ENCODE measurements around the gene NRG3. TPM values are rescaled to one million over a fixed set of nuclear protein-coding genes. Genes with fewer than 3 reads are reported as not detected.

The NRG3 gene
- total RNA-seq, 4 donors from 2014 or later: 0.32 to 1.4 TPM; not detected in 2

DNA sequence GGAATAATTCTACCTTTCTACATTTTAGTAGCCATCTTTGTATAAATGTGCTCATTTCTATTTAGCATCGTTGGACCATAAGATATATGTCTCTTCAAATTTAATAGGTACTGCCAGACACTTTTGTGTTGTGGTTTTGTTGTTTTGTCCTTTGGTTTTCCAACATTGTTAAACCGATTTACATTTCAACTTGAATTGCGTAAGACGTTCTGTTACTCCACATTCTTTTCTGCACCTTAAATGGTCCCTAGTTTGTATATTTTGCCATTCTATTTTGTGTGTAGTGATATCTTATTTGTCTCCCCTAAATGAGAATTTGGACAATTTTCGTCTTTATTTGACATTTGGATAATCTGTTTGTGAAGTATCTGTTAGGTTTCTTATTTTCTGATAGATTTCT lies 1015.6 kb downstream of the NRG3 start:
- no peaks in the 10 kb centered on the region for H3K36me3 ChIP-seq
- no peaks in the 10 kb centered on the region for H3K27me3 ChIP-seq
- WGBS, 2 donors (ENCODE audit: low coverage in 1 of 2): 83 to 84% methylated on average over 5 of the region's 5 CpGs
- no peaks in the 10 kb centered on the region for H3K4me1 ChIP-seq
- in situ Hi-C loops (cut with MboI; ENCODE audit: low pct_ligation_motif_present in 1 of 4, low pct_unique_long_range_greater_than_20kb in 1 of 4, low sequenced_read_pairs in 3 of 4) (no loop called here), intact Hi-C loops (cut with DNase I; ENCODE audit: low total_unique reads) (no loop called here)
- DNase-seq: no peak
- H3K9me3 ChIP-seq: no peaks in the 10 kb centered on the region
- TF ChIP-seq, protein P1, sequence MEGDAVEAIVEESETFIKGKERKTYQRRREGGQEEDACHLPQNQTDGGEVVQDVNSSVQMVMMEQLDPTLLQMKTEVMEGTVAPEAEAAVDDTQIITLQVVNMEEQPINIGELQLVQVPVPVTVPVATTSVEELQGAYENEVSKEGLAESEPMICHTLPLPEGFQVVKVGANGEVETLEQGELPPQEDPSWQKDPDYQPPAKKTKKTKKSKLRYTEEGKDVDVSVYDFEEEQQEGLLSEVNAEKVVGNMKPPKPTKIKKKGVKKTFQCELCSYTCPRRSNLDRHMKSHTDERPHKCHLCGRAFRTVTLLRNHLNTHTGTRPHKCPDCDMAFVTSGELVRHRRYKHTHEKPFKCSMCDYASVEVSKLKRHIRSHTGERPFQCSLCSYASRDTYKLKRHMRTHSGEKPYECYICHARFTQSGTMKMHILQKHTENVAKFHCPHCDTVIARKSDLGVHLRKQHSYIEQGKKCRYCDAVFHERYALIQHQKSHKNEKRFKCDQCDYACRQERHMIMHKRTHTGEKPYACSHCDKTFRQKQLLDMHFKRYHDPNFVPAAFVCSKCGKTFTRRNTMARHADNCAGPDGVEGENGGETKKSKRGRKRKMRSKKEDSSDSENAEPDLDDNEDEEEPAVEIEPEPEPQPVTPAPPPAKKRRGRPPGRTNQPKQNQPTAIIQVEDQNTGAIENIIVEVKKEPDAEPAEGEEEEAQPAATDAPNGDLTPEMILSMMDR (IDR thresholded peaks at IDR 0.05): no peak
- TF ChIP-seq POLR2AphosphoS5 (IDR thresholded peaks at IDR 0.05): no peak
- no peak for TF ChIP-seq EP300 (IDR thresholded peaks at IDR 0.05; ENCODE audit: low read depth)
- TF ChIP-seq POLR2A (IDR thresholded peaks at IDR 0.05): no peak
- no peak overlapping the region for H3K4me3 ChIP-seq
- no peak overlapping the region for H3K27ac ChIP-seq

DNA sequence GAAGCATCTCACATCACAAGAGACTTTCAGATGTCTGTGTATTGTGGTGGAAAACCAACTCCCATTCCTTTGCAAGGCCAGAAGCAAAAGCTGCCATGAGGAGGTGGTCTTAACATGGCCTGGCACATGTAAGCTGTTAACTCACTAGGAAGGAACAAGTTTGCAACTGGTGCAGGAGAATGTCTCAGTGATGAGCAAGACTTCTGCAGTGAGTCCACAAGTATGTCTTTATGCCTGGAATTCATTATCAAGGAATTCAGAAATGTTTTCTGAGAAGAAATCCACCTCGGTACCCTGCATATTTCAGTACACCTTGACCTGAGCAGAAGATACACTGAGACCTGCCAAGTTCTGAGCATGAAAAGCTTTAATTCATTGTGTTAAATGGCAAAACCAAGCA lies 1033.1 kb downstream of the NRG3 start:
- no peaks in the 10 kb centered on the region for H3K4me1 ChIP-seq
- intact Hi-C loops (cut with DNase I; ENCODE audit: low total_unique reads): no loop called here
- WGBS, 2 donors (ENCODE audit: low coverage in 1 of 2): 93 to 100% methylated on average over 1 of the region's 1 CpG

DNA sequence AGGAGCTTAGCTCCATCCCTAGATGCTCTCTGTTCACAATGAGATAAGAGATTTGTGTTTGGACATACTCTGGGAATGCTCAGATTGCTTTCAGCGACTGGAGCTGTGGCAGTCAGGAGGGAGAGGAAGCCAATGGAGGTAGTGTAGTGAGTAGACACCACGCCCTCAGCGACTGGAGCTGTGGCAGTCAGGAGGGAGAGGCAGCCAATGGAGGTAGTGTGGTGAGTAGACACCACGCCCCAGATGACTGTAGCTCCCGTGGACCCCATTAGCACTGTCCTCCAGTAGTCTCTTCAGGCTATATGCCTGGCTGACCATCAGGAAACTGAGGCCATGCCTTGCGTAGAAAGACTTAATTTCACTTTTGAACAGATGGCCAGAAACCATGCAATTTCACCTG lies 1033.8 kb downstream of the NRG3 start:
- H3K4me3 ChIP-seq: no peak overlapping the region
- H3K36me3 ChIP-seq: no peaks in the 10 kb centered on the region
- in situ Hi-C loops (cut with MboI; ENCODE audit: low pct_ligation_motif_present in 1 of 4, low pct_unique_long_range_greater_than_20kb in 1 of 4, low sequenced_read_pairs in 3 of 4) (no loop called here), intact Hi-C loops (cut with DNase I; ENCODE audit: low total_unique reads) (no loop called here)
- TF ChIP-seq POLR2AphosphoS5 (IDR thresholded peaks at IDR 0.05) (no peak), POLR2A (IDR thresholded peaks at IDR 0.05) (no peak), EP300 (IDR thresholded peaks at IDR 0.05; ENCODE audit: low read depth) (no peak)
- TF ChIP-seq, protein P1 (IDR thresholded peaks at IDR 0.05): no peak
- DNase-seq: no peak
- no peak overlapping the region for H3K27ac ChIP-seq
- H3K27me3 ChIP-seq: no peaks in the 10 kb centered on the region
- 73 to 93% methylated on average over 2 to 6 of the region's 6 CpGs for WGBS, 2 donors (ENCODE audit: low coverage in 1 of 2)
- H3K9me3 ChIP-seq: no peaks in the 10 kb centered on the region
- H3K4me1 ChIP-seq: no peaks in the 10 kb centered on the region

More for the DNA sequence above, 1033.1 kb downstream of the NRG3 start:
- in situ Hi-C loops (cut with MboI; ENCODE audit: low pct_ligation_motif_present in 1 of 4, low pct_unique_long_range_greater_than_20kb in 1 of 4, low sequenced_read_pairs in 3 of 4): no loop called here
- no peaks in the 10 kb centered on the region for H3K36me3 ChIP-seq
- no peak overlapping the region for H3K4me3 ChIP-seq
- H3K9me3 ChIP-seq: no peaks in the 10 kb centered on the region
- TF ChIP-seq POLR2A (IDR thresholded peaks at IDR 0.05) (no peak), POLR2AphosphoS5 (IDR thresholded peaks at IDR 0.05) (no peak), EP300 (IDR thresholded peaks at IDR 0.05; ENCODE audit: low read depth) (no peak)
- TF ChIP-seq, protein P1 (IDR thresholded peaks at IDR 0.05): no peak
- DNase-seq: no peak
- no peaks in the 10 kb centered on the region for H3K27me3 ChIP-seq
- no peak overlapping the region for H3K27ac ChIP-seq

DNA sequence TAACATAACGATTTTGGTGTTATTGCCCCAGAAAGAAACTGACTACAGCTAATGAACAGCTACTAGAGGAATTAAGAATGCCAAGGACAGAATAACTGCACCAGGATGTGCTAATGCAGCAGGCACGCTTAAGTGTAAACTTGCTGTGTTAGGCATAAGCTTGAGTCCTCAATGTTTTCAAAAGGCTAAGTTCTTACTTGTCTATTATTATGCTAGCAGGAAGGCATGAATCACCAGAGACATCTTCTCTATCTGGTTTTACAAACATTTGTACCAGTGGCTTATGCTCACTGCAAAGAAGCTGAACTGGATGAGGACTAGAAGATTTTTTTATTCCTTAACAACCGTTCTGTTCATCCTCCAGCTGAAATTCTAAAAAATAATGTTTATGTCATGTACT lies 1035.3 kb downstream of the NRG3 start:
- no peak for DNase-seq
- in situ Hi-C loops (cut with MboI; ENCODE audit: low pct_ligation_motif_present in 1 of 4, low pct_unique_long_range_greater_than_20kb in 1 of 4, low sequenced_read_pairs in 3 of 4) (no loop called here), intact Hi-C loops (cut with DNase I; ENCODE audit: low total_unique reads) (no loop called here)
- Histone ChIP-seq H3K4me3 (no peak overlapping the region), H3K27ac (no peak overlapping the region), H3K4me1 (no peaks in the 10 kb centered on the region), H3K9me3 (no peaks in the 10 kb centered on the region), H3K36me3 (no peaks in the 10 kb centered on the region), H3K27me3 (no peaks in the 10 kb centered on the region)
- TF ChIP-seq POLR2A (IDR thresholded peaks at IDR 0.05) (no peak), POLR2AphosphoS5 (IDR thresholded peaks at IDR 0.05) (no peak), EP300 (IDR thresholded peaks at IDR 0.05; ENCODE audit: low read depth) (no peak)
- TF ChIP-seq, protein P1 (IDR thresholded peaks at IDR 0.05): no peak
- WGBS, 2 donors (ENCODE audit: low coverage in 1 of 2): 72 to 73% methylated on average over 2 to 3 of the region's 3 CpGs

Data from transverse colon (tissue), 4 donors.